Endothelial cell of umbilical vein (primary cell): ENCODE data around the gene DUSP5. TPM values are rescaled to one million over a fixed set of nuclear protein-coding genes. Genes with fewer than 3 reads are reported as not detected.
A peak's percentile ranks its signal among the peaks of the same experiment; 100 is the strongest.

Experiments used
- BruUV-seq: library from RNA; stranded (reverse); fragments of 400-500 nt; replicated peaks from 2 replicates; lab custom pipeline; 2021; lab: Mats Ljungman, UMichigan
- CTCF ChIA-PET: fragments of 300-600, 350-600 bp; sonication (Branson Sonifier 250); formaldehyde crosslinking; loops from one replicate; lab custom pipeline; 2021; ENCODE audit warnings: antibody characterized with exemption, inconsistent platforms; lab: Charles Lee
- POLR2A ChIA-PET: fragments of 300-600, 350-600 bp; sonication (Branson Sonifier 250); formaldehyde crosslinking; loops from one replicate; lab custom pipeline; 2021; ENCODE audit warnings: antibody characterized with exemption, inconsistent platforms; lab: Charles Lee
- DNase-seq: peaks from one replicate; pipeline ENCODE4 v3.0.0-alpha.2; 2011; ENCODE audit warnings: low read depth, low spot score
- FAIRE-seq: peaks from 2 replicates; lab custom pipeline; 2011; peaks lifted over from hg19 to GRCh38; lab: Jason Lieb, UNC
- H2AFZ ChIP-seq: 2 replicates; pipeline ENCODE4 v1.6.0; 2012; ENCODE audit warnings: low read depth, low read length, control low read depth, inconsistent platforms
- H3K27ac ChIP-seq: 2 replicates; pipeline ENCODE4 v1.5.1; 2011; ENCODE audit warnings: low read depth, mild to moderate bottlenecking, control low read depth, low read length, moderate library complexity; ENCODE audit not compliant: insufficient read depth
- H3K27me3 ChIP-seq, 2 experiments: 2 replicates each; pipeline versions ENCODE4 v1.6.0 to v1.6.1; 2011; ENCODE audit warnings: low read length in 2 of 2, mixed read lengths in 1 of 2; ENCODE audit not compliant: control insufficient read depth in 2 of 2, insufficient read depth in 2 of 2
- H3K36me3 ChIP-seq, 2 experiments: 2 replicates in 1 of 2; 3 replicates in 1 of 2; pipeline ENCODE4 v1.5.1; 2011; ENCODE audit warnings: low read length in 2 of 2, mild to moderate bottlenecking in 1 of 2, moderate library complexity in 1 of 2; ENCODE audit not compliant: control insufficient read depth in 2 of 2, insufficient read depth in 2 of 2; ENCODE audit errors: extremely low read depth in 1 of 2
- H3K4me1 ChIP-seq: 3 replicates; pipeline ENCODE4 v1.5.1; 2011; ENCODE audit warnings: mild to moderate bottlenecking, low read length; ENCODE audit not compliant: control insufficient read depth, insufficient read depth; ENCODE audit errors: extremely low read depth
- H3K4me2 ChIP-seq: 2 replicates; pipeline ENCODE4 v1.6.1; 2011; ENCODE audit warnings: low read length, control low read depth, mixed read lengths; ENCODE audit not compliant: insufficient read depth
- H3K4me3 ChIP-seq, 3 experiments: fragments of 200-600 bp in 1 of 3; sonication (generic), shearing (Covaris generic) in 1 of 3; replicated peaks in 1 of 3; 2 replicates each; pipeline ENCODE4 v1.5.1; 2011 to 2016; ENCODE audit warnings: control low read depth in 3 of 3, low read length in 3 of 3, mild to moderate bottlenecking in 2 of 3, inconsistent platforms in 1 of 3, low read depth in 1 of 3, moderate library complexity in 1 of 3; ENCODE audit not compliant: insufficient read depth in 1 of 3
- H3K79me2 ChIP-seq: 2 replicates; pipeline ENCODE4 v1.6.0; 2012; ENCODE audit warnings: low read length, inconsistent platforms; ENCODE audit not compliant: control insufficient read depth, insufficient read depth
- H3K9ac ChIP-seq: replicated peaks from 2 replicates; pipeline ENCODE3; 2011; ENCODE audit warnings: low read length, control low read depth; ENCODE audit not compliant: insufficient read depth; ENCODE audit errors: extremely low read depth
- H3K9me1 ChIP-seq: replicated peaks from 3 replicates; pipeline ENCODE4 v1.6.0; 2011; ENCODE audit warnings: mild to moderate bottlenecking, low read length; ENCODE audit not compliant: control insufficient read depth, insufficient read depth; ENCODE audit errors: extremely low read depth
- H3K9me3 ChIP-seq: replicated peaks from 2 replicates; pipeline ENCODE4 v1.5.1; 2012; ENCODE audit warnings: low read length, inconsistent platforms; ENCODE audit not compliant: control insufficient read depth, insufficient read depth
- H4K20me1 ChIP-seq: replicated peaks from 2 replicates; pipeline ENCODE3; 2011; ENCODE audit warnings: mild to moderate bottlenecking, low read length; ENCODE audit not compliant: control insufficient read depth, insufficient read depth; ENCODE audit errors: extremely low read depth
- EZH2 ChIP-seq: IDR thresholded peaks from 2 replicates; pipeline ENCODE4 v1.6.1; 2012; ENCODE audit warnings: borderline replicate concordance, low read depth, mild to moderate bottlenecking, moderate library complexity, low read length, inconsistent platforms; ENCODE audit not compliant: severe bottlenecking
- FOS ChIP-seq: IDR thresholded peaks from 2 replicates; pipeline ENCODE4 v1.6.1; 2011; ENCODE audit warnings: mild to moderate bottlenecking, low read length, moderate library complexity, borderline replicate concordance; ENCODE audit not compliant: insufficient read depth
- GATA2 ChIP-seq: IDR thresholded peaks from 2 replicates; pipeline ENCODE4 v1.7.0; 2011; ENCODE audit warnings: low read depth, mild to moderate bottlenecking, moderate library complexity, mixed read lengths, low read length; ENCODE audit not compliant: insufficient read length, insufficient read depth
- JUN ChIP-seq: IDR thresholded peaks from 2 replicates; pipeline ENCODE4 v1.6.1; 2011; ENCODE audit warnings: borderline replicate concordance, low read depth; ENCODE audit not compliant: insufficient read length, insufficient read depth
- MYC ChIP-seq: IDR thresholded peaks from one replicate; pipeline ENCODE4 v1.6.1; 2011; ENCODE audit warnings: mild to moderate bottlenecking, low read depth, low read length
- POLR2A ChIP-seq: IDR thresholded peaks from 2 replicates; pipeline ENCODE4 v1.6.1; 2012; ENCODE audit warnings: low read depth, mild to moderate bottlenecking, control low read depth, low read length
- POLR2AphosphoS5 ChIP-seq: IDR thresholded peaks from 2 replicates; pipeline ENCODE4 v1.6.1; 2012; ENCODE audit warnings: low read depth, mild to moderate bottlenecking, control low read depth, low read length, moderate library complexity; ENCODE audit not compliant: insufficient read depth
- dilution Hi-C: fragments of 300-500 bp; cut with MboI; formaldehyde crosslinking; loops from one replicate; pipeline ENCODE4 v1.15.0; 2019; ENCODE audit warnings: low sequenced_read_pairs; ENCODE audit not compliant: extremely low pct_ligation_motif_present
- intact Hi-C: fragments of 100-400 bp; cut with micrococcal nuclease; formaldehyde crosslinking; loops from one replicate; pipeline ENCODE4 v1.10.0; 2022
- polyA plus RNA-seq, 4 experiments: library from polyadenylated mRNA; depleted of rRNA in 3 of 4; stranded (reverse) in 3 of 4; unstranded in 1 of 4; fragments of >200 nt; gene quantifications; 2 replicates each; pipeline versions ENCODE4 v1.2.1 to v1.2.3, GENCODE V29; 2011 to 2012; ENCODE audit warnings: missing spikeins in 1 of 4
- total RNA-seq: library from RNA; stranded (reverse); gene quantifications from 2 replicates; pipeline ENCODE4 v1.2.3, GENCODE V29; 2021
- TF ChIP-seq, protein P1 (sequence below), 2 donors: IDR thresholded peaks; 1 replicate in 1 of 2; 2 replicates in 1 of 2; pipeline ENCODE4 v1.5.1; 2011; ENCODE audit warnings: low read length in 2 of 2, mild to moderate bottlenecking in 2 of 2, moderate library complexity in 2 of 2, control low read depth in 1 of 2, inconsistent platforms in 1 of 2, low read depth in 1 of 2; ENCODE audit not compliant: insufficient read depth in 1 of 2; ENCODE audit errors: extremely low read depth in 1 of 2
- TF ChIP-seq, protein P2 (sequence below): IDR thresholded peaks from 2 replicates; pipeline ENCODE4 v1.6.1; 2011; ENCODE audit not compliant: insufficient read depth, insufficient read length

The DUSP5 gene
- total and polyA plus RNA-seq, 2 donors (not counting 3 experiments of a cell fraction or from before 2014, with no cell fraction given): 12.2 to 25.2 TPM

DNA sequence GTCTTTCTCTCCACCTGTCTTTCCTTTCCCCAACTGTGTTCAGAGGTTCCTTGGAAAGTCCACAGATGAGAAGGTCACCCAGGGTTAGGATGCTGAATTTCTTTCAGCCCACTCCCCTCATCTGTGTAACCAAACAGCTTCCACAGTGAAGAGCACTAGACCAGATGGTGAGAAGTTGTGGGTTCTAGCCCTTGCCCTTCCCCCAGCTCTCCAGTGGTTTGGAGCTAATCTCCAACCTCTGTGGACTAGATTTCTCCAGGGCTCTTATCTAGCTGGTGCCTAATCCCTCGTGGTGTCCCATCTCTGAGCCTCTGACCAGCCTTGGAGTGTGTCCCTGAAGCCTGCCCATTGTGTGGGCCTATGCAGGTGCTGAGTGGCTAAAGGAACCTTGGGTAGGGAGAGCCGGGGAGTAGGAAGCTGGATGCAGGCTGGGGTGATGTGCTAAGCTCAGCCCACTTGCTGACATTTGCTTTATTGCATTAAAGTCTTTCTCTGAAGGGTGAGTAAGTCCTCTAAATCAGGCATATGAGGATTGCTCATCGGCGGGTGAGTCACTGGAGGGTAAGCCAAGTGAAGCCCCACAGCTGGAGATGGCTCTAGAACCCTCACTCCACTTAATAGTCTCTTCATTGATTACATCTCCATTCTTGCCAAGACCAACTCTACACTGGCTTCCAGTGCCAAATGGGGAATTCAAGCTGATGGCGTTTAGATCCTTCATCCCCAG is 14.9 kb downstream of the DUSP5 start:
- TSS peak; percentile 77 for BruUV-seq
- Histone ChIP-seq H3K4me2 (peak overlapping the region; percentile 44), H2AFZ (no peak overlapping the region), H3K27ac (peak overlapping the region; percentile 94), H3K79me2 (peaks cover 37% of the 10 kb centered on the region), H3K9me3 (no peaks in the 10 kb centered on the region), H3K36me3 (peaks cover 5 to 10% of the 10 kb centered on the region in 2 experiments), H3K9ac (peak overlapping the region; percentile 53), H3K9me1 (no peaks in the 10 kb centered on the region), H3K4me3 (no peak overlapping the region), H3K4me1 (peaks cover 39% of the 10 kb centered on the region), H4K20me1 (no peaks in the 10 kb centered on the region), H3K27me3 (no peaks in the 10 kb centered on the region)
- FAIRE-seq: peak; percentile 81
- ChIA-PET CTCF (interaction anchor here (0.9 to 3.8 kb wide), 10 partner anchors 10 to 202 kb away, joined by 3 to 31 read pairs (median 6); no protein-coding TSS in a partner anchor), POLR2A (interaction anchor here (0.8 to 1.6 kb wide), 8 partner anchors 9 to 202 kb away, joined by 3 to 8 read pairs (median 4); no protein-coding TSS in a partner anchor)
- dilution Hi-C loops (no loop called here), intact Hi-C loops (loop anchor here (1.0 kb wide), 2 partner anchors 8 to 13 kb away; no protein-coding TSS in a partner anchor)
- no peak for TF ChIP-seq MYC
- peak; percentile 98 for TF ChIP-seq FOS
- TF ChIP-seq GATA2: peak; percentile 8
- peak; percentile 39 for TF ChIP-seq POLR2AphosphoS5
- peak; percentile 89 for TF ChIP-seq JUN
- peak; percentile 70 for DNase-seq

DNA sequence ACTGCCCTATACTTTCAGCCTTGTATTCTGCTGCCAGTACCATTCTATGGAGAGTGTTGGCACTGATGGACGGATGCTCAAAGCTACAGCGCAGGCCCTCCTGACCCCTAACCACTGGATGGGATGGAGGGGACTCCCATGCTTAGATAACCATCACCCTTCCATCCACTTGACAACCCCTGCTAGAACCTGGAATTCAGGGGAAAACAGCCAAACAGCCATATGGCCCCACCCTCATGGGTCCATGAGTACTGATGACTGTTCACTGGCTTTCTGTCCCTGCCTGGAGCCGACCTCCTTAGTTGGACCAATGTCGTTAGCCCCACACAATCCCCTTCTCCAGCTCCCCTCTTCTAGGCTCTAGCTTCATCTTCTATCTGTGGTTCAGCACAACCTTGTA is 16.2 kb downstream of the DUSP5 start:
- no peaks in the 10 kb centered on the region for H3K27me3 ChIP-seq
- no peaks in the 10 kb centered on the region for H3K9me3 ChIP-seq
- peaks cover 30% of the 10 kb centered on the region for H3K4me1 ChIP-seq
- H2AFZ ChIP-seq: no peak overlapping the region
- no peak overlapping the region for H3K9ac ChIP-seq
- dilution Hi-C loops (no loop called here), intact Hi-C loops (no loop called here)
- H3K4me3 ChIP-seq: no peak overlapping the region
- no peak overlapping the region for H3K27ac ChIP-seq
- no peaks in the 10 kb centered on the region for H4K20me1 ChIP-seq
- no TSS peak for BruUV-seq
- DNase-seq (no peak), FAIRE-seq (no peak)
- H3K4me2 ChIP-seq: no peak overlapping the region
- H3K79me2 ChIP-seq: peaks cover 29% of the 10 kb centered on the region
- CTCF ChIA-PET: interaction anchor here (3.8 kb wide), 1 partner anchor 11 kb away, joined by 31 read pairs; no protein-coding TSS in a partner anchor
- H3K36me3 ChIP-seq: peaks cover 5 to 10% of the 10 kb centered on the region in 2 experiments
- POLR2A ChIA-PET: interaction anchor here (1.1 kb wide), 1 partner anchor 17 kb away, joined by 3 read pairs; no protein-coding TSS in a partner anchor
- H3K9me1 ChIP-seq: no peaks in the 10 kb centered on the region
- TF ChIP-seq POLR2A: no peak
- TF ChIP-seq JUN: no peak
- no peak for TF ChIP-seq EZH2
- TF ChIP-seq GATA2: no peak
- TF ChIP-seq, protein P1, sequence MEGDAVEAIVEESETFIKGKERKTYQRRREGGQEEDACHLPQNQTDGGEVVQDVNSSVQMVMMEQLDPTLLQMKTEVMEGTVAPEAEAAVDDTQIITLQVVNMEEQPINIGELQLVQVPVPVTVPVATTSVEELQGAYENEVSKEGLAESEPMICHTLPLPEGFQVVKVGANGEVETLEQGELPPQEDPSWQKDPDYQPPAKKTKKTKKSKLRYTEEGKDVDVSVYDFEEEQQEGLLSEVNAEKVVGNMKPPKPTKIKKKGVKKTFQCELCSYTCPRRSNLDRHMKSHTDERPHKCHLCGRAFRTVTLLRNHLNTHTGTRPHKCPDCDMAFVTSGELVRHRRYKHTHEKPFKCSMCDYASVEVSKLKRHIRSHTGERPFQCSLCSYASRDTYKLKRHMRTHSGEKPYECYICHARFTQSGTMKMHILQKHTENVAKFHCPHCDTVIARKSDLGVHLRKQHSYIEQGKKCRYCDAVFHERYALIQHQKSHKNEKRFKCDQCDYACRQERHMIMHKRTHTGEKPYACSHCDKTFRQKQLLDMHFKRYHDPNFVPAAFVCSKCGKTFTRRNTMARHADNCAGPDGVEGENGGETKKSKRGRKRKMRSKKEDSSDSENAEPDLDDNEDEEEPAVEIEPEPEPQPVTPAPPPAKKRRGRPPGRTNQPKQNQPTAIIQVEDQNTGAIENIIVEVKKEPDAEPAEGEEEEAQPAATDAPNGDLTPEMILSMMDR (IDR thresholded peaks at IDR 0.05; ENCODE audit: extremely low read depth in 1 of 2, insufficient read depth in 1 of 2, low read depth in 1 of 2, low read length in 2 of 2): no peak
- TF ChIP-seq, protein P2, sequence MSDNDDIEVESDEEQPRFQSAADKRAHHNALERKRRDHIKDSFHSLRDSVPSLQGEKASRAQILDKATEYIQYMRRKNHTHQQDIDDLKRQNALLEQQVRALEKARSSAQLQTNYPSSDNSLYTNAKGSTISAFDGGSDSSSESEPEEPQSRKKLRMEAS: no peak
- TF ChIP-seq FOS: no peak
